Measurements from ENCODE around the gene SGPP2.

DNA sequence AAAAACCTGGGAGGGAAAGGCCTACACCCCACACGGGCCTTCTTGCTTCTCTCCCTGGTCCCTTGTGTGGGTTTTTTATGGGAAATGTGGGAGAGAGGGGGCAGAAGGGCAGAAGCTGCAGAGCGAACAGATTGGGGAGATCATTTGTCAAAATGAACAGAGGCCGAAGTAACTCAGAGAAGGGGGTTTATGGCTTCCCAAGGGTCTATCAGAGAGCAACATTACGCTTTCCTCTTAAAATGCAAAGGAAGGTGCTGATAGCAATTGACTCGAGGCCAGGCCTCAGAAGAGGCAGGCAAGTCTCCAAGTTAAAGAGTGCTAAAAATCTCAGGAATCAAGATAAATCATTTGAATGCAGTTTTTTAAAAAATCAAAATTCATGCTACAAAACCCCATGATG is 101.5 kb downstream of the SGPP2 start:
- no peak for TF ChIP-seq SIN3A (IDR thresholded peaks at IDR 0.05; ENCODE audit: borderline replicate concordance, insufficient read depth, low read length)
- no peak for TF ChIP-seq REST (IDR thresholded peaks at IDR 0.05; ENCODE audit: insufficient read depth in 1 of 2, low read depth in 2 of 2, low read length in 2 of 2)
- TF ChIP-seq POLR2AphosphoS5 (IDR thresholded peaks at IDR 0.05; ENCODE audit: low read depth, low read length) = no peak
- TF ChIP-seq FOXP2 (optimal IDR thresholded peaks at IDR 0.05; ENCODE audit: borderline replicate concordance, extremely low read depth, extremely low read length, insufficient read depth) = no peak
- no peak for TF ChIP-seq TAF1 (IDR thresholded peaks at IDR 0.05; ENCODE audit: borderline replicate concordance, insufficient read depth, low read length)

Measured in PFSK-1 (cell line).